ENCODE data around the gene PLCB3.

DNA sequence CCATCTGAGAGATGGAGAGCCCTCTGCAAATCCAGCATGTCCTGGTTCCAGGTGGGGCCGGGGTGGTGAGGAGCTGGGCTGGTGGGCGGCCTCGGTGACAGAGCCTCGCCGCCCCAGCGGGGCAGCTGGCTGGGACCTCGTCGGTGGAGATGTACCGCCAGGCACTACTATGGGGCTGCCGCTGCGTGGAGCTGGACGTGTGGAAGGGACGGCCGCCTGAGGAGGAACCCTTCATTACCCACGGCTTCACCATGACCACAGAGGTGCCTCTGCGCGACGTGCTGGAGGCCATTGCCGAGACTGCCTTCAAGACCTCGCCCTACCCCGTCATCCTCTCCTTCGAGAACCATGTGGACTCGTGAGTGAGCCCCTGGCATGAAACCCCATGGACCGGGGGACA lies 7.0 kb downstream of the PLCB3 start:
- TF ChIP-seq CTCF (IDR thresholded peaks at IDR 0.05; ENCODE audit: low read length): no peak
- no peak for TF ChIP-seq EZH2 (IDR thresholded peaks at IDR 0.05; ENCODE audit: borderline replicate concordance, low read length)

Measured in OCI-LY1 (cell line).